H9 (cell line): ENCODE measurements around the gene ZNF445. TPM values are rescaled to one million over a fixed set of nuclear protein-coding genes. Genes with fewer than 3 reads are reported as not detected.
A peak's percentile ranks its signal among the peaks of the same experiment; 100 is the strongest.

Experiments
- DNase-seq: peaks from one replicate; pipeline ENCODE4 v3.0.0-alpha.2; 2017
- H2AFZ ChIP-seq: one replicate; pipeline ENCODE4 v1.6.1; 2013; ENCODE audit warnings: mild to moderate bottlenecking, low read length, control low read depth, moderate library complexity
- H2AK5ac ChIP-seq: 2 replicates; pipeline ENCODE4 v1.6.1; 2013; ENCODE audit warnings: low read length, control low read depth, mixed read lengths; ENCODE audit not compliant: insufficient read length
- H2BK120ac ChIP-seq: one replicate; pipeline ENCODE4 v1.6.1; 2013; ENCODE audit warnings: low read depth, mild to moderate bottlenecking, low read length, control low read depth, inconsistent platforms; ENCODE audit not compliant: poor library complexity, severe bottlenecking
- H2BK12ac ChIP-seq: 2 replicates; pipeline ENCODE4 v1.6.1; 2013; ENCODE audit warnings: low read length, control low read depth, mixed read lengths, low read depth; ENCODE audit not compliant: insufficient read length
- H2BK15ac ChIP-seq: 2 replicates; pipeline ENCODE4 v1.6.1; 2013; ENCODE audit warnings: low read depth, low read length, control low read depth
- H2BK20ac ChIP-seq: one replicate; pipeline ENCODE4 v1.6.1; 2013; ENCODE audit warnings: low read depth, mild to moderate bottlenecking, low read length, control low read depth, inconsistent platforms; ENCODE audit not compliant: poor library complexity, severe bottlenecking
- H2BK5ac ChIP-seq: 2 replicates; pipeline ENCODE4 v1.6.1; 2013; ENCODE audit warnings: low read length, control low read depth, mixed read lengths; ENCODE audit not compliant: insufficient read length
- H3K14ac ChIP-seq: 2 replicates; pipeline ENCODE4 v1.6.1; 2013; ENCODE audit warnings: low read length, control low read depth; ENCODE audit not compliant: insufficient read depth
- H3K18ac ChIP-seq: 2 replicates; pipeline ENCODE4 v1.6.1; 2013; ENCODE audit warnings: low read depth, mild to moderate bottlenecking, mixed read lengths, low read length, control low read depth; ENCODE audit not compliant: insufficient read length
- H3K23ac ChIP-seq: 2 replicates; pipeline ENCODE4 v1.6.1; 2013; ENCODE audit warnings: low read length, control low read depth, mixed read lengths, low read depth; ENCODE audit not compliant: insufficient read length
- H3K23me2 ChIP-seq: 2 replicates; pipeline ENCODE4 v1.6.1; 2013; ENCODE audit warnings: low read depth, mild to moderate bottlenecking, mixed read lengths, low read length, control low read depth; ENCODE audit not compliant: insufficient read length, poor library complexity, severe bottlenecking
- H3K27ac ChIP-seq: 2 replicates; pipeline ENCODE4 v1.5.1; 2013; ENCODE audit warnings: low read length, control low read depth, mixed read lengths, low read depth; ENCODE audit not compliant: insufficient read length
- H3K27me3 ChIP-seq: 2 replicates; pipeline ENCODE4 v1.6.1; 2013; ENCODE audit warnings: low read length, control low read depth, inconsistent platforms; ENCODE audit not compliant: insufficient read depth
- H3K4ac ChIP-seq: 2 replicates; pipeline ENCODE4 v1.6.1; 2013; ENCODE audit warnings: low read depth, mild to moderate bottlenecking, control low read depth, inconsistent platforms, low read length, moderate library complexity
- H3K4me1 ChIP-seq: 2 replicates; pipeline ENCODE4 v1.6.1; 2013; ENCODE audit warnings: low read length, control low read depth, inconsistent platforms; ENCODE audit not compliant: insufficient read depth
- H3K4me2 ChIP-seq: 2 replicates; pipeline ENCODE4 v1.6.1; 2013; ENCODE audit warnings: low read length, control low read depth, mixed read lengths; ENCODE audit not compliant: insufficient read length, insufficient read depth
- H3K56ac ChIP-seq: 2 replicates; pipeline ENCODE4 v1.6.1; 2013; ENCODE audit warnings: low read depth, mild to moderate bottlenecking, mixed read lengths, low read length, control low read depth; ENCODE audit not compliant: insufficient read length
- H3K79me1 ChIP-seq: 2 replicates; pipeline ENCODE4 v1.6.1; 2013; ENCODE audit warnings: low read depth, mild to moderate bottlenecking, moderate library complexity, low read length, control low read depth, inconsistent platforms; ENCODE audit not compliant: insufficient read depth, poor library complexity, severe bottlenecking
- H3K79me2 ChIP-seq: 2 replicates; pipeline ENCODE4 v1.6.1; 2013; ENCODE audit warnings: low read length, control low read depth, inconsistent platforms; ENCODE audit not compliant: insufficient read depth
- H3K9ac ChIP-seq: 2 replicates; pipeline ENCODE4 v1.6.1; 2013; ENCODE audit warnings: low read length, control low read depth, mixed read lengths; ENCODE audit not compliant: insufficient read length; ENCODE audit errors: extremely low read depth
- H3K9me3 ChIP-seq: one replicate; pipeline ENCODE4 v1.6.1; 2013; ENCODE audit warnings: low read depth, low read length, inconsistent platforms; ENCODE audit not compliant: control insufficient read depth
- H3T11ph ChIP-seq: one replicate; pipeline ENCODE4 v1.6.1; 2013; ENCODE audit warnings: mild to moderate bottlenecking, low read length, control low read depth, inconsistent platforms
- H4K20me1 ChIP-seq: one replicate; pipeline ENCODE4 v1.6.1; 2013; ENCODE audit not compliant: control insufficient read depth, insufficient read length, insufficient read depth
- H4K5ac ChIP-seq: 2 replicates; pipeline ENCODE4 v1.6.1; 2013; ENCODE audit warnings: low read depth, mild to moderate bottlenecking, mixed read lengths, low read length, control low read depth; ENCODE audit not compliant: insufficient read length
- H4K8ac ChIP-seq: replicated peaks from 2 replicates; pipeline ENCODE4 v1.6.1; 2013; ENCODE audit warnings: low read length, control low read depth, mixed read lengths, low read depth; ENCODE audit not compliant: insufficient read length
- H4K91ac ChIP-seq: 2 replicates; pipeline ENCODE4 v1.6.1; 2013; ENCODE audit warnings: low read depth, mild to moderate bottlenecking, moderate library complexity, mixed read lengths, low read length, control low read depth; ENCODE audit not compliant: insufficient read length
- H3K27ac Mint-ChIP-seq, 3 experiments: 2 replicates in 2 of 3; 3 replicates in 1 of 3; pipeline ENCODE4 v1.8.0; 2020 to 2021; ENCODE audit warnings: mixed read lengths in 3 of 3, mild to moderate bottlenecking in 1 of 3, moderate library complexity in 1 of 3
- H3K27me3 Mint-ChIP-seq: 2 replicates; pipeline ENCODE4 v1.8.0; 2021; ENCODE audit warnings: low read depth, mild to moderate bottlenecking, moderate library complexity, mixed read lengths
- H3K36me3 Mint-ChIP-seq, 3 experiments: 2 replicates in 2 of 3; 3 replicates in 1 of 3; pipeline ENCODE4 v1.8.0; 2020 to 2021; ENCODE audit warnings: low read depth in 3 of 3, mixed read lengths in 3 of 3; ENCODE audit not compliant: insufficient read depth in 1 of 3
- H3K4me1 Mint-ChIP-seq, 2 experiments: 2 replicates each; pipeline ENCODE4 v1.8.0; 2020; ENCODE audit warnings: mixed read lengths in 2 of 2
- H3K4me3 Mint-ChIP-seq, 2 experiments: 2 replicates in 1 of 2; 3 replicates in 1 of 2; pipeline ENCODE4 v1.8.0; 2020 to 2021; ENCODE audit warnings: mild to moderate bottlenecking in 2 of 2, mixed read lengths in 2 of 2, moderate library complexity in 1 of 2
- H3K9me3 Mint-ChIP-seq, 2 experiments: 2 replicates in 1 of 2; 3 replicates in 1 of 2; pipeline ENCODE4 v1.8.0; 2020; ENCODE audit warnings: mild to moderate bottlenecking in 2 of 2, mixed read lengths in 2 of 2, moderate library complexity in 1 of 2
- CTCF ChIP-seq: fragments of 200-600 bp; sonication (generic); conservative IDR thresholded peaks from 3 replicates; pipeline ENCODE4 v1.8.0; 2021; ENCODE audit warnings: antibody characterized with exemption, mild to moderate bottlenecking
- WGBS: extraction: QIAGEN DNeasy Blood & Tissue Kit; methylation state at CpG from one replicate; pipeline ENCODE4 v1.1.7; 2013; ENCODE audit warnings: missing lambda C conversion rate, low lambda C conversion rate, mixed read lengths; ENCODE audit not compliant: insufficient read length; ENCODE audit errors: extremely low coverage; 5-methylcytosine and 5-hydroxymethylcytosine counted together
- total RNA-seq: library from RNA; stranded (reverse); gene quantifications from 2 replicates; pipeline ENCODE4 v1.2.1, GENCODE V29; 2021

ZNF445 gene
- total RNA-seq, 1 experiment from 2014 or later = 26.0 TPM

- Histone ChIP-seq H3K14ac (no peak overlapping the region; the same call in 1 of the 2 replicates), H3K27ac (no peak overlapping the region), H2BK5ac (no peak overlapping the region), H4K8ac (no peak overlapping the region), H3K4me1 (no peaks in the 10 kb centered on the region), H3K23ac (no peak overlapping the region), H4K20me1 (no peaks in the 10 kb centered on the region), H2AK5ac (no peak overlapping the region), H4K91ac (no peak overlapping the region), H3T11ph (no peak overlapping the region), H2BK120ac (no peak overlapping the region), H2BK20ac (no peak overlapping the region), H4K5ac (no peak overlapping the region), H3K79me2 (no peaks in the 10 kb centered on the region), H3K18ac (no peak overlapping the region), H3K27me3 (no peaks in the 10 kb centered on the region), H3K23me2 (no peaks in the 10 kb centered on the region), H3K9me3 (no peaks in the 10 kb centered on the region), H3K56ac (no peak overlapping the region), H3K79me1 (no peaks in the 10 kb centered on the region), H3K4ac (no peak overlapping the region), H3K9ac (no peak overlapping the region), H2BK15ac (no peak overlapping the region), H2AFZ (no peak overlapping the region), H3K4me2 (no peak overlapping the region), H2BK12ac (no peak overlapping the region)
- Mint-ChIP-seq H3K9me3 (no peaks in the 10 kb centered on the region; a peak in 2 of 5 replicates), H3K4me1 (no peaks in the 10 kb centered on the region), H3K27me3 (no peaks in the 10 kb centered on the region), H3K36me3 (peaks cover 52 to 68% (median 66%) of the 10 kb centered on the region in 3 experiments), H3K4me3 (no peak overlapping the region), H3K27ac (peak overlapping the region in 1 of 3 experiments; percentile 68; a peak in 2 of 7 replicates)
- no peak for TF ChIP-seq CTCF
- DNase-seq = no peak
- WGBS = no CpG with 5 or more reads among the region's 2 CpGs
Measured at GRCh38 chr3:44444437-44444836, 33.0 kb downstream of the ZNF445 start.
